ENCODE data around the gene MPDZ. TPM values are rescaled to one million over a fixed set of nuclear protein-coding genes. Genes with fewer than 3 reads are reported as not detected.

MPDZ gene
- total RNA-seq, 1 experiment from 2014 or later, result 46.7 TPM

DNA sequence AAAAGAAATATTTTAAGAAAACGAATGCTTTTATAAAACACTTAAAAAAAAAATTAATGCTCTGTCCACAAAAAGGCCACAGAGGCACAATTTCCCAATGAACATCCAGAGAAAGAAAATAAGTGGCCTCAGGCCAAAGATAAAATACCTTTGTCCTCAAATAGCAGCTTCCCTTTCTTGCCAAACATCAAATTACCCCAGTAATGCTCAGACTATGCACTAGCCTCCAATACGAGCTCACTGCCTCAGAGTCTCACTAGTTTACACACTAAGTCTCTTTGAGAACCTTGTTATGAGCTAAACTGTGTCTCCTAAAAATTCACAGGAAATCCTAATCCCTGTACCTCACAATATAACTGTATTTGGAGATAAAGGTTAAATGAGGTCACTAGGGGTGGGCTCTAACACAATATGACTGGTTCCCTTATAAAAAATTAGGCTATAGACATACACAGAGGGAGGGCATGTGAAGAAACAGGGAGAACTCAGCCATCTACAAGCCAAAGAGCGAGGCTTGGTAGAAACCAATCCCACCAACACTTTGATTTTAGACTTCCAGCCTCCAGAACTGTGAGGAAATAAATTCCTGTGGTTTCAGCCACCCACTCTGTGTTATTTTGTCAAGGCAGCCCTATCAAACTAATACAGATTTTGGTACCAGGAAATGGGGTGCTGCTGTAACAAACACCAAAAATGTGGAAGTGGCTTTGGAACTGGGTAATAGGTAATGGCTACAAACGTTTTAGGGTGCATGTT, 4.4 kb downstream of the MPDZ start:
- Histone ChIP-seq H3K79me2 (ENCODE audit: insufficient read depth, low read length) (peaks cover 9% of the 10 kb centered on the region; the same call in 1 of the 2 replicates), H2AFZ (ENCODE audit: low read length) (no peak overlapping the region), H2BK120ac (ENCODE audit: low read depth, low read length, poor library complexity, severe bottlenecking) (no peak overlapping the region), H2BK12ac (ENCODE audit: insufficient read length, low read depth, low read length) (no peak overlapping the region), H3K27ac (ENCODE audit: insufficient read length, low read depth, low read length) (no peak overlapping the region), H3K9me3 (ENCODE audit: control insufficient read depth, low read depth, low read length) (no peaks in the 10 kb centered on the region), H2BK20ac (ENCODE audit: low read depth, low read length, poor library complexity, severe bottlenecking) (no peak overlapping the region), H2AK5ac (ENCODE audit: insufficient read length, low read length) (no peak overlapping the region), H3K23me2 (ENCODE audit: insufficient read length, low read depth, low read length, poor library complexity, severe bottlenecking) (peaks cover 6% of the 10 kb centered on the region), H3K23ac (ENCODE audit: insufficient read length, low read depth, low read length) (no peak overlapping the region), H3K14ac (ENCODE audit: insufficient read depth, low read length) (no peak overlapping the region), H3K18ac (ENCODE audit: insufficient read length, low read depth, low read length) (no peak overlapping the region), H3K9ac (ENCODE audit: extremely low read depth, insufficient read length, low read length) (no peak overlapping the region), H4K8ac (replicated peaks; ENCODE audit: insufficient read length, low read depth, low read length) (no peak overlapping the region), H4K20me1 (ENCODE audit: control insufficient read depth, insufficient read depth, insufficient read length) (no peaks in the 10 kb centered on the region), H4K91ac (ENCODE audit: insufficient read length, low read depth, low read length) (no peak overlapping the region), H3K4ac (ENCODE audit: low read depth, low read length) (no peak overlapping the region), H4K5ac (ENCODE audit: insufficient read length, low read depth, low read length) (no peak overlapping the region), H3K4me1 (ENCODE audit: insufficient read depth, low read length) (no peaks in the 10 kb centered on the region; the same call in 1 of the 2 replicates), H3K56ac (ENCODE audit: insufficient read length, low read depth, low read length) (no peak overlapping the region), H3K4me2 (ENCODE audit: insufficient read depth, insufficient read length, low read length) (no peak overlapping the region), H2BK5ac (ENCODE audit: insufficient read length, low read length) (no peak overlapping the region), H2BK15ac (ENCODE audit: low read depth, low read length) (no peak overlapping the region), H3T11ph (ENCODE audit: low read length) (no peak overlapping the region), H3K27me3 (ENCODE audit: insufficient read depth, low read length) (no peaks in the 10 kb centered on the region), H3K79me1 (ENCODE audit: insufficient read depth, low read depth, low read length, poor library complexity, severe bottlenecking) (no peaks in the 10 kb centered on the region)
- WGBS (ENCODE audit: extremely low coverage, insufficient read length, low lambda C conversion rate), result no CpG with 5 or more reads among the region's 4 CpGs
- no peaks in the 10 kb centered on the region for H3K27me3 Mint-ChIP-seq (ENCODE audit: low read depth)
- TF ChIP-seq, protein P1, sequence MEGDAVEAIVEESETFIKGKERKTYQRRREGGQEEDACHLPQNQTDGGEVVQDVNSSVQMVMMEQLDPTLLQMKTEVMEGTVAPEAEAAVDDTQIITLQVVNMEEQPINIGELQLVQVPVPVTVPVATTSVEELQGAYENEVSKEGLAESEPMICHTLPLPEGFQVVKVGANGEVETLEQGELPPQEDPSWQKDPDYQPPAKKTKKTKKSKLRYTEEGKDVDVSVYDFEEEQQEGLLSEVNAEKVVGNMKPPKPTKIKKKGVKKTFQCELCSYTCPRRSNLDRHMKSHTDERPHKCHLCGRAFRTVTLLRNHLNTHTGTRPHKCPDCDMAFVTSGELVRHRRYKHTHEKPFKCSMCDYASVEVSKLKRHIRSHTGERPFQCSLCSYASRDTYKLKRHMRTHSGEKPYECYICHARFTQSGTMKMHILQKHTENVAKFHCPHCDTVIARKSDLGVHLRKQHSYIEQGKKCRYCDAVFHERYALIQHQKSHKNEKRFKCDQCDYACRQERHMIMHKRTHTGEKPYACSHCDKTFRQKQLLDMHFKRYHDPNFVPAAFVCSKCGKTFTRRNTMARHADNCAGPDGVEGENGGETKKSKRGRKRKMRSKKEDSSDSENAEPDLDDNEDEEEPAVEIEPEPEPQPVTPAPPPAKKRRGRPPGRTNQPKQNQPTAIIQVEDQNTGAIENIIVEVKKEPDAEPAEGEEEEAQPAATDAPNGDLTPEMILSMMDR (conservative IDR thresholded peaks at IDR 0.05), result no peak
- no peak for DNase-seq
- no peaks in the 10 kb centered on the region for H3K9me3 Mint-ChIP-seq
- H3K4me1 Mint-ChIP-seq, result peaks cover 38 to 40% of the 10 kb centered on the region in 2 experiments
- no peaks in the 10 kb centered on the region for H3K36me3 Mint-ChIP-seq (ENCODE audit: insufficient read depth in 1 of 3, low read depth in 3 of 3)
- no peak overlapping the region for H3K27ac Mint-ChIP-seq
- H3K4me3 Mint-ChIP-seq, result no peak overlapping the region
